Mesendoderm (in vitro differentiated cells): ENCODE measurements around the gene PRMT2.

Source experiments
- DNase-seq: peaks from one replicate; pipeline ENCODE4 v3.0.0; 2013
- H2AK5ac ChIP-seq: 2 replicates; pipeline ENCODE4 v1.6.1; 2013; ENCODE audit warnings: low read length, inconsistent platforms
- H2BK120ac ChIP-seq: 2 replicates; pipeline ENCODE4 v1.6.1; 2013; ENCODE audit warnings: low read depth, mild to moderate bottlenecking, low read length, moderate library complexity, mixed read lengths
- H2BK15ac ChIP-seq: replicated peaks from 2 replicates; pipeline ENCODE4 v1.6.1; 2013; ENCODE audit warnings: low read depth, mild to moderate bottlenecking, moderate library complexity
- H2BK5ac ChIP-seq: 2 replicates; pipeline ENCODE4 v1.6.1; 2013; ENCODE audit warnings: low read length, inconsistent platforms
- H3K18ac ChIP-seq: 2 replicates; pipeline ENCODE4 v1.6.1; 2013; ENCODE audit warnings: mild to moderate bottlenecking, low read length, mixed read lengths
- H3K23ac ChIP-seq: one replicate; pipeline ENCODE4 v1.6.1; 2013; ENCODE audit warnings: low read length
- H3K27ac ChIP-seq: 2 replicates; pipeline ENCODE4 v1.5.1; 2013; ENCODE audit warnings: low read depth, mild to moderate bottlenecking, inconsistent platforms, low read length, moderate library complexity
- H3K27me3 ChIP-seq: 2 replicates; pipeline ENCODE4 v1.6.1; 2013; ENCODE audit warnings: low read length, control low read depth, mild to moderate bottlenecking, inconsistent platforms; ENCODE audit not compliant: insufficient read depth, poor library complexity
- H3K36me3 ChIP-seq: 2 replicates; pipeline ENCODE4 v1.6.1; 2013; ENCODE audit warnings: low read length, inconsistent platforms; ENCODE audit not compliant: control insufficient read depth, insufficient read depth
- H3K4ac ChIP-seq: one replicate; pipeline ENCODE4 v1.6.1; 2013; ENCODE audit warnings: low read depth, mild to moderate bottlenecking, low read length, moderate library complexity
- H3K4me1 ChIP-seq: 2 replicates; pipeline ENCODE4 v1.6.1; 2013; ENCODE audit warnings: low read depth, low read length, inconsistent platforms; ENCODE audit not compliant: control insufficient read depth
- H3K4me2 ChIP-seq: 2 replicates; pipeline ENCODE4 v1.6.1; 2013; ENCODE audit warnings: low read length
- H3K4me3 ChIP-seq: 2 replicates; pipeline ENCODE4 v1.5.1; 2013; ENCODE audit warnings: mild to moderate bottlenecking, low read length
- H3K56ac ChIP-seq: one replicate; pipeline ENCODE4 v1.6.1; 2013; ENCODE audit warnings: low read length
- H3K79me1 ChIP-seq: 2 replicates; pipeline ENCODE4 v1.6.1; 2013; ENCODE audit warnings: low read length, inconsistent platforms
- H3K79me2 ChIP-seq: 2 replicates; pipeline ENCODE4 v1.6.1; 2013; ENCODE audit warnings: mild to moderate bottlenecking, low read length; ENCODE audit not compliant: control insufficient read depth, insufficient read depth
- H3K9ac ChIP-seq: 2 replicates; pipeline ENCODE4 v1.6.1; 2013; ENCODE audit warnings: low read length, inconsistent platforms
- H4K5ac ChIP-seq: one replicate; pipeline ENCODE4 v1.6.1; 2013; ENCODE audit warnings: low read length
- H4K8ac ChIP-seq: one replicate; pipeline ENCODE4 v1.6.1; 2013; ENCODE audit warnings: low read depth, mild to moderate bottlenecking, control low read depth, low read length, moderate library complexity
- WGBS: extraction: QIAGEN DNeasy Blood & Tissue Kit; methylation state at CpG from one replicate; pipeline ENCODE4 v1.1.7; 2013; ENCODE audit warnings: low lambda C conversion rate, missing lambda C conversion rate; ENCODE audit not compliant: insufficient coverage; ENCODE audit errors: extremely low coverage; 5-methylcytosine and 5-hydroxymethylcytosine counted together

The PRMT2 gene

DNA sequence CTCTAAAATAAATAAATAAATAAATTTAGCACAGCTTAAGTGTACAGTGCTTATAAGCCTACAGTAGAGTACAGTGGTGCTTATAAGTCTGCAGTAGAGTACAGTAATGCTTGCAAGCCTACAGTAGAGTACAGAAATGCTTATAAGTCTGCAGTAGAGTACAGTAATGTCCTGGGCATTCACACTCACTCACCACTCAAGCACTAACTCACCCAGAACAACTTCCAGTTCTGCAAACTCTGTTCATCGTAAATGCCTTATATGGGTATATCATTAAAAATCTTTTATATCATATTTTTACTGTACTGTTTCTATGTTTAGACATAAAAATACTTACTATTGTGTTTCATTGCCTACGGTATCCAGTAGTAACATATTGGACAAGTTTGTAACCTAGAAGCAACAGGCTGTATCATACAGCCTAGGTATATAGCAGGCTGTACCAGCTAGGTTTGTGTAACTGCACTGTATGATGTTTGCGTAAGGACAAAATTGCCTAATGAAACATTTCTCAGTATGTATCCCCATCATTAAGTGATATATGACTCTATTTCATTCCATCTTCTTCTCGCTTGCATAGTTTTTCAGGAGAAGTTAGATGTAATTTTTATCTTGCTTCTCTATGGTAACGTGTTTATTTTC lies 16.6 kb upstream of the PRMT2 start:
- H2AK5ac ChIP-seq: no peak overlapping the region
- H3K18ac ChIP-seq: no peak overlapping the region
- no peak overlapping the region for H4K8ac ChIP-seq
- no peak overlapping the region for H4K5ac ChIP-seq
- H3K9ac ChIP-seq: no peak overlapping the region
- no peak overlapping the region for H2BK120ac ChIP-seq
- no peak overlapping the region for H3K56ac ChIP-seq
- no peak overlapping the region for H3K4me2 ChIP-seq
- H3K79me1 ChIP-seq: no peaks in the 10 kb centered on the region
- WGBS: no CpG with 5 or more reads among the region's 5 CpGs
- no peaks in the 10 kb centered on the region for H3K36me3 ChIP-seq
- H3K79me2 ChIP-seq: no peaks in the 10 kb centered on the region
- no peak overlapping the region for H2BK15ac ChIP-seq
- H3K4me1 ChIP-seq: no peaks in the 10 kb centered on the region
- no peaks in the 10 kb centered on the region for H3K27me3 ChIP-seq
- H3K23ac ChIP-seq: no peak overlapping the region
- H2BK5ac ChIP-seq: no peak overlapping the region
- DNase-seq: no peak
- no peak overlapping the region for H3K4ac ChIP-seq
- H3K27ac ChIP-seq: no peak overlapping the region
- no peak overlapping the region for H3K4me3 ChIP-seq

DNA sequence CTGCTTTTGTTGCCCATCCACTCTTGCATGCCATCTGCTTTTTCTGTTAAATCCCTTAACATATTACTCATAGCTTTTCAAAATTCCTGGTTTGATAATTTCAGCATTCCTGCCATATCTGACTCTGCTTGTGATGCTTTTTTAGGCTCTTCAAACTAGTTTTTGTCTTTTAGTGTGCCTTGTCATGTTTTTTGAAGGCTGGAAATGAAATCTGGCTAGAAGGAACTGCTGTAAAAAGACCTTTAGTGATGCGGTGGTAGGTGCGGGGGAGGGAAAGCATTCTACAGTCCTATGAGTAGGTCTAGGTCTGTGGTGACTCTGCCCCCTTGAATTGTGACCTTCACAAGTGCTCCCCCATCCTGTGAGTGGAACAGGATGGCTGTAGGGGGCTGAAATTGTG lies 15.6 kb upstream of the PRMT2 start:
- WGBS: no CpG with 5 or more reads among the region's 2 CpGs

DNA sequence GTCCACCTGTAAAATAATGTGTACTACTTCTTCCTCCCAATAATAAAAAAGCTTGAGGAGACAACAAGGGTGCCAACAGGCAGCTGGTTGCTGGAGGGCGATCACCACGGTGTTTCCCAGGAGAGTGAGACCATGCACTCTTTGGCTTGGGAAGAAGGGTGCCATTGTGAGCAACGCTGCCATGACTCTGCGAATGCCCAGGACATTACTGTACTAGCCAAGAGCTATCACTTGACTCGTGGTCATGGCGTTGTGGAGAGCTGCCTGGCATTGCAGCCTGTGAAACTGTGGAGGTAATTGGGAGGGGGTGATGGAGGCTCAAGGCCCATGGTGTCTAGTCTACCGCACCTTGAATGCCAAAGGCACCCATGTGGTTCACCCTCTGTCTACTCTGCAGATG lies 14.6 kb upstream of the PRMT2 start:
- Histone ChIP-seq H3K27me3 (no peaks in the 10 kb centered on the region), H3K56ac (no peak overlapping the region), H3K18ac (no peak overlapping the region), H3K27ac (no peak overlapping the region), H3K23ac (no peak overlapping the region), H4K8ac (no peak overlapping the region), H2BK5ac (no peak overlapping the region), H3K9ac (no peak overlapping the region), H3K79me2 (no peaks in the 10 kb centered on the region), H3K4ac (no peak overlapping the region), H3K4me3 (no peak overlapping the region), H3K36me3 (no peaks in the 10 kb centered on the region), H3K79me1 (no peaks in the 10 kb centered on the region), H2BK120ac (no peak overlapping the region), H2AK5ac (no peak overlapping the region), H2BK15ac (no peak overlapping the region), H3K4me1 (no peaks in the 10 kb centered on the region), H4K5ac (no peak overlapping the region), H3K4me2 (no peak overlapping the region)
- DNase-seq: no peak
- WGBS: no CpG with 5 or more reads among the region's 7 CpGs

More for the DNA sequence above, 15.6 kb upstream of the PRMT2 start:
- H2AK5ac ChIP-seq: no peak overlapping the region
- H2BK5ac ChIP-seq: no peak overlapping the region
- H3K27ac ChIP-seq: no peak overlapping the region
- no peak for DNase-seq
- no peak overlapping the region for H2BK120ac ChIP-seq
- H3K4ac ChIP-seq: no peak overlapping the region
- H3K79me2 ChIP-seq: no peaks in the 10 kb centered on the region
- H3K27me3 ChIP-seq: no peaks in the 10 kb centered on the region
- no peak overlapping the region for H3K56ac ChIP-seq
- H2BK15ac ChIP-seq: no peak overlapping the region
- no peak overlapping the region for H3K23ac ChIP-seq
- H4K5ac ChIP-seq: no peak overlapping the region
- no peak overlapping the region for H3K4me3 ChIP-seq
- H3K36me3 ChIP-seq: no peaks in the 10 kb centered on the region
- no peak overlapping the region for H3K18ac ChIP-seq
- no peaks in the 10 kb centered on the region for H3K4me1 ChIP-seq
- no peak overlapping the region for H4K8ac ChIP-seq
- H3K79me1 ChIP-seq: no peaks in the 10 kb centered on the region
- no peak overlapping the region for H3K4me2 ChIP-seq
- H3K9ac ChIP-seq: no peak overlapping the region

DNA sequence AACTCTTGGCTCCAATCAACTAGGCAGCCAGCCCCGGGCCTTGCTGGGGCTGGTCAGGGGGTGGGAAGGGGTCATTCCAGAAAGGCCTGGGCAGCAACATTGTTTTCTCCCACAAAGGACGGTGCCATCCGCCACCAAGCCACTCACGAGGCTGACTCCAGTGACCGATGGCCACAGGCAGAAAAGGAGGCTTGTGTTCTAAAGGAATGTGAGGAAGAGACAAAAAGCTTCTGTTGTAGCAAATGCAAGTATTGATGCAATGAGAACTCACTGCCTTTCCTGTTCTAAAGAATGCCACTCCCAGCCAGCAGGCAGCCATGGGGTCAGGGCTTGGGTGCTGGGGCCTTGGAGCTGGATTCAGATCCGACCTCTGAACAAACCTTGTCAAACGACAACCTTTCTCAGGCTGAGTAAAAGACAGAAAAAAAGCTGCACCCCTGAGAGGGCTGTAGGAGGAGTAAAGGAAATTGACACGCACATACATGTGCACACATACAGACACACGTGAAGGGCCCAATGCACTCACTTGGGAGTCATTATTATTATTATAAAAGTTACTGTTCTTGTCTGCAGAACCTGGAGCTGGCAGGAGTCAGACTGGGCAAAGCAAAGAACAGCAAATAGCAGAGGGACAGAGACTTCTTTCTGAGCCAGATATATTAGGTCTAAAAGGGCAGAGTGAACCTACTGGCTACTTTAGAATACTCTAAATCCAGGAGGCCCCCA lies 13.9 kb upstream of the PRMT2 start:
- H3K9ac ChIP-seq: no peak overlapping the region
- no peak overlapping the region for H3K18ac ChIP-seq
- no peak overlapping the region for H3K27ac ChIP-seq
- H3K4me1 ChIP-seq: no peaks in the 10 kb centered on the region
- H3K56ac ChIP-seq: no peak overlapping the region
- no CpG with 5 or more reads among the region's 9 CpGs for whole genome bisulfite sequencing
- no peak overlapping the region for H3K4ac ChIP-seq
- no peaks in the 10 kb centered on the region for H3K36me3 ChIP-seq
- H3K79me1 ChIP-seq: no peaks in the 10 kb centered on the region
- H2BK120ac ChIP-seq: no peak overlapping the region
- no peak overlapping the region for H2AK5ac ChIP-seq
- no peak overlapping the region for H4K5ac ChIP-seq
- no peak overlapping the region for H3K4me2 ChIP-seq
- no peak overlapping the region for H3K23ac ChIP-seq
- H2BK15ac ChIP-seq: no peak overlapping the region
- H3K4me3 ChIP-seq: no peak overlapping the region
- DNase-seq: no peak
- H3K27me3 ChIP-seq: no peaks in the 10 kb centered on the region
- no peak overlapping the region for H2BK5ac ChIP-seq
- H4K8ac ChIP-seq: no peak overlapping the region
- no peaks in the 10 kb centered on the region for H3K79me2 ChIP-seq

DNA sequence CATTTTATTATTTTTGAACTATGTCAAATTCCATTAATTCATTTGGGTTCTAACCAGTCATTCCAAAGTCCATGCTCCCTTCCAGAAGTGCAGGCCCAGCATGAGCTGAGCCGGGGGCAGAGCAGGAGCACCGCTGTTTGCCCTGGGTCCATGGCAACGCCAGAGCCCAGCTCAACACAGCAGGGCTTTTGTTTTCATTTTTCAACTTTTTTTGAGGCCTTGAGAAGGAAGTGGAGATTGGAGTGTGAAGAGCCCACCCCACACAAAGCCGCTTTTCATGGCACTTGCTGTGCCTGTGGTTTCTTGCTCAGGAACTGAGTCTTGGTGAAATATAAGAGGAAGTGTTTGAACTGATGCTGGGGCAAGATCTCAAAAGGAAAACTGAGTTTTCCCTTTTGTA lies 13.2 kb upstream of the PRMT2 start:
- no peaks in the 10 kb centered on the region for H3K36me3 ChIP-seq
- no peak overlapping the region for H3K27ac ChIP-seq
- DNase-seq: peak; percentile 62

More for the DNA sequence above, 13.2 kb upstream of the PRMT2 start:
- H2BK120ac ChIP-seq: no peak overlapping the region
- H3K4ac ChIP-seq: no peak overlapping the region
- WGBS: no CpG with 5 or more reads among the region's 4 CpGs
- no peak overlapping the region for H3K4me3 ChIP-seq
- H2BK15ac ChIP-seq: no peak overlapping the region
- no peaks in the 10 kb centered on the region for H3K79me1 ChIP-seq
- no peak overlapping the region for H2BK5ac ChIP-seq
- H3K56ac ChIP-seq: no peak overlapping the region
- H3K9ac ChIP-seq: no peak overlapping the region
- no peak overlapping the region for H2AK5ac ChIP-seq
- no peaks in the 10 kb centered on the region for H3K79me2 ChIP-seq
- H3K27me3 ChIP-seq: no peaks in the 10 kb centered on the region
- no peak overlapping the region for H3K4me2 ChIP-seq
- H3K23ac ChIP-seq: no peak overlapping the region
- H4K5ac ChIP-seq: no peak overlapping the region
- H3K4me1 ChIP-seq: no peaks in the 10 kb centered on the region
- no peak overlapping the region for H4K8ac ChIP-seq
- H3K18ac ChIP-seq: no peak overlapping the region
